K562 (cell line): ENCODE data around the gene NT5DC1. TPM values are rescaled to one million over a fixed set of nuclear protein-coding genes. Genes with fewer than 3 reads are reported as not detected.

Source experiments
- CBFB ChIP-seq: sonication (generic); formaldehyde crosslinking; IDR thresholded peaks from 2 replicates; pipeline ENCODE4 v1.4.0; 2020; ENCODE audit warnings: mild to moderate bottlenecking, missing genetic modification reagents
- ELF4 ChIP-seq: fragments of 450-650 bp; formaldehyde crosslinking; IDR thresholded peaks from 2 replicates; pipeline ENCODE4 v1.4.0; 2022; ENCODE audit warnings: missing genetic modification characterization
- FOXM1 ChIP-seq, 2 experiments: fragments of 450-650 bp in 1 of 2; sonication (generic) in 1 of 2; formaldehyde crosslinking in 1 of 2; IDR thresholded peaks; 2 replicates each; pipeline versions ENCODE4 v1.6.1 to v1.9.0; 2017 to 2022; ENCODE audit warnings: low read depth in 2 of 2, mild to moderate bottlenecking in 2 of 2, missing genetic modification reagents in 1 of 2, moderate library complexity in 1 of 2
- HNRNPLL ChIP-seq: fragments of 200-400 bp; formaldehyde crosslinking; IDR thresholded peaks from 2 replicates; pipeline ENCODE4 v1.6.1; 2017; ENCODE audit warnings: low read length, low read depth, mild to moderate bottlenecking; ENCODE audit not compliant: poor library complexity, severe bottlenecking
- LCOR ChIP-seq: sonication (generic); formaldehyde crosslinking; IDR thresholded peaks from 2 replicates; pipeline ENCODE4 v1.8.0; 2022; ENCODE audit warnings: mild to moderate bottlenecking, missing genetic modification reagents
- MAZ ChIP-seq, 2 experiments: fragments of 450-650 bp in 1 of 2; sonication (generic) in 1 of 2; formaldehyde crosslinking; IDR thresholded peaks in 1 of 2; conservative IDR thresholded peaks in 1 of 2; 2 replicates each; pipeline versions ENCODE4 v1.4.0 to v1.5.0; 2020; ENCODE audit warnings: mild to moderate bottlenecking in 1 of 2, missing genetic modification reagents in 1 of 2
- NCOR1 ChIP-seq: fragments of 450-650 bp; IDR thresholded peaks from 2 replicates; pipeline ENCODE4 v1.6.1; 2016; ENCODE audit warnings: mild to moderate bottlenecking, moderate library complexity
- NFIX ChIP-seq: fragments of 250-450 bp; sonication (Bioruptor Pico); IDR thresholded peaks from 2 replicates; pipeline ENCODE4 v1.4.0; 2020; ENCODE audit warnings: low read depth, mild to moderate bottlenecking, moderate library complexity
- NFRKB ChIP-seq: fragments of 450-650 bp; IDR thresholded peaks from 2 replicates; pipeline ENCODE4 v1.6.1; 2016; ENCODE audit warnings: low read depth
- PBX2 ChIP-seq, 2 experiments: IDR thresholded peaks in 1 of 2; conservative IDR thresholded peaks in 1 of 2; 2 replicates each; pipeline ENCODE4 v1.6.1; 2016; ENCODE audit warnings: low read depth in 2 of 2, mild to moderate bottlenecking in 1 of 2, missing compliant biosample characterization in 1 of 2, missing genetic modification characterization in 1 of 2, moderate library complexity in 1 of 2
- PHF8 ChIP-seq: fragments of 200-600 bp; sonication (generic); IDR thresholded peaks from 2 replicates; pipeline ENCODE4 v1.6.1; 2012; ENCODE audit warnings: mixed run types, mild to moderate bottlenecking, inconsistent platforms, low read length, moderate library complexity, borderline replicate concordance
- PPARD ChIP-seq: fragments of 250-450 bp; sonication (Bioruptor Pico); IDR thresholded peaks from 2 replicates; pipeline ENCODE4 v1.8.0; 2022; ENCODE audit warnings: inconsistent platforms, mild to moderate bottlenecking, moderate library complexity
- PYGO2 ChIP-seq: fragments of 450-650 bp; IDR thresholded peaks from 2 replicates; pipeline ENCODE4 v1.6.1; 2016; ENCODE audit warnings: mild to moderate bottlenecking, missing genetic modification characterization, moderate library complexity, missing compliant biosample characterization
- ZNF274 ChIP-seq: IDR thresholded peaks from 2 replicates; pipeline ENCODE4 v1.6.1; 2011; ENCODE audit warnings: low read depth, mild to moderate bottlenecking, low read length, moderate library complexity, borderline replicate concordance
- ZNF445 ChIP-seq: fragments of 250-450 bp; sonication (Bioruptor Pico); IDR thresholded peaks from 2 replicates; pipeline ENCODE4 v1.4.0; 2020; ENCODE audit warnings: low read depth, mild to moderate bottlenecking, moderate library complexity
- ZNF518B ChIP-seq: fragments of 250-450 bp; sonication (Bioruptor Pico); IDR thresholded peaks from 2 replicates; pipeline ENCODE4 v1.5.0; 2021; ENCODE audit warnings: mild to moderate bottlenecking, moderate library complexity
- polyA plus RNA-seq, 8 experiments: library from polyadenylated mRNA; depleted of rRNA in 4 of 8; stranded (reverse) in 5 of 8; unstranded in 3 of 8; fragments of >200 nt; fragmentation: Nextera tagmentation in 2 of 8; fragmentation: Illumina TruSeq in 1 of 8; extraction: Ambion mirVana in 2 of 8; extraction: Trizol in 1 of 8; gene quantifications; 2 replicates each; pipeline versions ENCODE4 v1.2.1 to v1.2.3, GENCODE V29; 2011 to 2014; ENCODE audit warnings: inconsistent platforms in 1 of 8, missing spikeins in 1 of 8
- total RNA-seq, 7 experiments: library from RNA; depleted of rRNA in 6 of 7; stranded (reverse); fragments of >200 nt in 6 of 7; fragmentation: Illumina TruSeq in 2 of 7; extraction: Trizol in 2 of 7; gene quantifications; 2 replicates each; pipeline versions ENCODE4 v1.2.1 to v1.2.3, GENCODE V29; 2011 to 2021; ENCODE audit warnings: low replicate concordance in 1 of 7
- TF ChIP-seq, protein P1 (sequence below): fragments of 450-650 bp; IDR thresholded peaks from 2 replicates; pipeline ENCODE4 v1.6.1; 2017; ENCODE audit warnings: antibody characterized with exemption, mild to moderate bottlenecking

NT5DC1 gene
- total and polyA plus RNA-seq, 9 of the 15 experiments (the other 6 are each of a cell fraction or from before 2014, with no cell fraction given), result 4.9 to 28.5 (median 16.3) TPM

DNA sequence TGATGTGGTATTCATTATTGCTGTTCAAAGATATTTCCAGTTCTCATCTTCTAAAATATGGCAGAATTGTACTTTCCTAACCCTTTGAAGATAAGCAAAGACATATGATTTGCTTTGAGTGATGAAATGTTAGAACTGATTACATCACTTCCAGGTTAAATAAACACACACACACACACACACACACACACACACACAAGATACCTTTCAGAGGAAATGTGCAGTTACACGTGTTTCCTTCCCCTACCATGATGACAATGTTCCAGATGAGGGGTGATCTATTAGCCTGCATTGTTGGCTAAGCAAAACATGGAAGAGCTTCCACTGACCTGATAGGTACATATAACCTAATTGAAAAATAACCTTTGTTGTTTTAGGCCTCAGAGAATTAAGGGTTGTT is 28.3 kb upstream of the NT5DC1 start (continued):
- TF ChIP-seq ZNF445 (CRISPR knock-in tag) (no peak), PHF8 (no peak), MAZ (CRISPR knock-in tag; conservative IDR thresholded peaks at IDR 0.05 in 1 of 2, IDR thresholded peaks at IDR 0.05 in 1 of 2) (no peak), NFIX (CRISPR knock-in tag) (no peak), PBX2 (CRISPR knock-in tag; IDR thresholded peaks at IDR 0.05; ENCODE audit: low read depth) (no peak), PBX2 (tag; conservative IDR thresholded peaks at IDR 0.05; ENCODE audit: low read depth) (no peak), PYGO2 (0 out of 2 replicates have a peak, but pooled peaks have one; percentile 45), PPARD (CRISPR knock-in tag) (no peak), ZNF274 (no peak), LCOR (CRISPR knock-in tag) (no peak), NFRKB (no peak), NCOR1 (no peak), ELF4 (no peak), FOXM1 (IDR thresholded peaks at IDR 0.05; ENCODE audit: low read depth) (no peak), FOXM1 (CRISPR knock-in tag; IDR thresholded peaks at IDR 0.05; ENCODE audit: low read depth) (no peak), ZNF518B (CRISPR knock-in tag) (no peak), CBFB (no peak), HNRNPLL (no peak)
- TF ChIP-seq, protein P1, sequence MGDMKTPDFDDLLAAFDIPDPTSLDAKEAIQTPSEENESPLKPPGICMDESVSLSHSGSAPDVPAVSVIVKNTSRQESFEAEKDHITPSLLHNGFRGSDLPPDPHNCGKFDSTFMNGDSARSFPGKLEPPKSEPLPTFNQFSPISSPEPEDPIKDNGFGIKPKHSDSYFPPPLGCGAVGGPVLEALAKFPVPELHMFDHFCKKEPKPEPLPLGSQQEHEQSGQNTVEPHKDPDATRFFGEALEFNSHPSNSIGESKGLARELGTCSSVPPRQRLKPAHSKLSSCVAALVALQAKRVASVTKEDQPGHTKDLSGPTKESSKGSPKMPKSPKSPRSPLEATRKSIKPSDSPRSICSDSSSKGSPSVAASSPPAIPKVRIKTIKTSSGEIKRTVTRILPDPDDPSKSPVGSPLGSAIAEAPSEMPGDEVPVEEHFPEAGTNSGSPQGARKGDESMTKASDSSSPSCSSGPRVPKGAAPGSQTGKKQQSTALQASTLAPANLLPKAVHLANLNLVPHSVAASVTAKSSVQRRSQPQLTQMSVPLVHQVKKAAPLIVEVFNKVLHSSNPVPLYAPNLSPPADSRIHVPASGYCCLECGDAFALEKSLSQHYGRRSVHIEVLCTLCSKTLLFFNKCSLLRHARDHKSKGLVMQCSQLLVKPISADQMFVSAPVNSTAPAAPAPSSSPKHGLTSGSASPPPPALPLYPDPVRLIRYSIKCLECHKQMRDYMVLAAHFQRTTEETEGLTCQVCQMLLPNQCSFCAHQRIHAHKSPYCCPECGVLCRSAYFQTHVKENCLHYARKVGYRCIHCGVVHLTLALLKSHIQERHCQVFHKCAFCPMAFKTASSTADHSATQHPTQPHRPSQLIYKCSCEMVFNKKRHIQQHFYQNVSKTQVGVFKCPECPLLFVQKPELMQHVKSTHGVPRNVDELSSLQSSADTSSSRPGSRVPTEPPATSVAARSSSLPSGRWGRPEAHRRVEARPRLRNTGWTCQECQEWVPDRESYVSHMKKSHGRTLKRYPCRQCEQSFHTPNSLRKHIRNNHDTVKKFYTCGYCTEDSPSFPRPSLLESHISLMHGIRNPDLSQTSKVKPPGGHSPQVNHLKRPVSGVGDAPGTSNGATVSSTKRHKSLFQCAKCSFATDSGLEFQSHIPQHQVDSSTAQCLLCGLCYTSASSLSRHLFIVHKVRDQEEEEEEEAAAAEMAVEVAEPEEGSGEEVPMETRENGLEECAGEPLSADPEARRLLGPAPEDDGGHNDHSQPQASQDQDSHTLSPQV, result no peak
